ENCODE results near the gene VIPR2.

Gene VIPR2

DNA sequence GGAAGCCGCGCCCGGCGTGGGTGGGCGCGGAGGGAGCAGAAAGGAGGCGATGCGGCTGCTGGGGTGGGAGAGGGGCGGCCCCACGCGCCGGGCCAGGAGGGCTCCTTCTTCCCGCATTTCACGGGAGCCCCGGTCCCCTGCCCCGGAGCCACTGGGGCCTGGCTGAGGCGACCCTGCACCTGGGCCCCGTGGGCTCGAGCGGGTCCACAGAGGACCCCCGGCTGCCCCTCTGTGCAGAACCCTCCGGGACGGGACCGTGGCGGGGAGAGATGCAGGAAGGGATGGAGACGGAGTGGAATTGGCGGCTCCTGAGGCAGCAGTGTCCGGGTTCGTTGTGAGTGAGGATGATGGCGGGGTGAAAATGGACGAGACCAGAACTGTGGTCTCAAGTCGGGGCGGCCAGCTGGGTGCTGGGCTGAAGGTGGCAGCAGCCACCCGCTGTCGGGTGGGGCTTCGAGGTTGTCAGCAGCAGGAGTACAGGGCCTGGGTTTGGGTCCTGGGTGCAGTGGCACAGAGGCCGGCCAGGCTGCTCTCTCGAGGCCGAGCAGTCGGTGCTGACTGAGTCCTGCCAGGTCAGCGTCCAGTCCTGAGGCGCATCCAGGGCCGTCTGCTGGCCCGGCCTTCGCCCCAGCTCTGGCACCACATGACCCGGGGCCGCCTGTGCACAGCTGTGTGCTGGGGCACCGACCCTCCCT is 80.4 kb downstream of the VIPR2 start:
- FAIRE-seq: no peak

- FAIRE-seq: no peak
These were observed 81.4 kb downstream of the VIPR2 start for GRCh38 chr7:159063046-159063840.

DNA sequence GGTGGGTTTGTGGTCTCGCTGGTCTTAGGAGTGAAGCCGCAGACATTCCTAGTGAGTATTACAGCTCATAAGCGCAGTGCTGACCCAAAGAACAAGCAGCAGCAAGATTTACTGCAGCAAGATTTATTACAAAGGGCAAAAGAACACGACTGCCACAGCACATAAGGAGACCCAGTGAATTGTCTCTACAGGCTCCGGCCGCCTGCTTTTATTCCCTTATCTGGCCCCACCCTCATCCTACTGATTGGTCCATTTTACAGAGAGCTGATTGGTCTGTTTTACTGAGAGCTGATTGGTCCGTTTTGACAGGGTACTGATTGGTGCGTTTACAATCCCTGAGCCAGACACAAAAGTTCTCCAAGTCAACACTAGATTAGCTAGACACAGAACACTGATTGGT is 82.1 kb downstream of the VIPR2 start:
- FAIRE-seq: no peak

GRCh38 chr7:159061674-159062212 is 82.9 kb downstream of the VIPR2 start:
- FAIRE-seq: no peak

GRCh38 chr7:159061209-159061608 is 83.5 kb downstream of the VIPR2 start:
- no peak for FAIRE-seq

DNA sequence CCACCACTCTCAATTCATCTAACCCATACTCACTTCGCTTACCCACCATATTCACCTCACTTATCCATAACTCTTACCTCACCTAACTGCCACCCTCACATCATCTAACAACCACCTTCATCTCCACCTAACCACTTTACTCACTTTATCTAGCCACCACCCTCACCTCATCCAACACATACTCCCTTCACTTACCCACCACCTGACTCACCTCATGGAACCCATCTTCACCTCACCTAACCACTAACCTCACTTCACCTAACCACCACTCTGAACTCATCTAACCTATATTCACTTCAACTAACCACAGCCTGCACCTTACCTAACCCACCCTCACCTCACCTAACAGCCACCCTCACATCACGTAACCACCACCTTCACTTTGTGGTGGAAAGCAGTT is 84.2 kb downstream of the VIPR2 start:
- FAIRE-seq: no peak

DNA sequence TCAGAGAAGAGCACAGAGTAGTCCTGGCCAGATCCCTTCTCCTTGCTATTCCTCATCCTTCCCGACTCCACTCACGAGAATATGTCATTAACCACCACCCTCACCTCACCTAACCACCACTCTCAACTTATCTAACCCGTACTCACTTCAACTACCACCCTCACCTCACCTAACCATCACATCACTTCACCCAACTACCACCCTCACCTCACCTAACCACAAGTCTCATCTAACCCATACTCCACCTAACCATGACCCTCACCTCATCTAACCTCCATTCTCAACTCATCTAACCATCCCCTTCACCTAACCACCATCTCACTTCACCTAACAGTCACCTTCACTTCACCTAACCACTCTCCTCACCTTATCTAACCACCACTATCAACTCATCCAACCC is 85.0 kb downstream of the VIPR2 start:
- no peak for FAIRE-seq

GRCh38 chr7:159057647-159058046 is 87.0 kb downstream of the VIPR2 start:
- no peak for FAIRE-seq

- no peak for FAIRE-seq
These were observed 87.9 kb downstream of the VIPR2 start for GRCh38 chr7:159056737-159057136.

DNA sequence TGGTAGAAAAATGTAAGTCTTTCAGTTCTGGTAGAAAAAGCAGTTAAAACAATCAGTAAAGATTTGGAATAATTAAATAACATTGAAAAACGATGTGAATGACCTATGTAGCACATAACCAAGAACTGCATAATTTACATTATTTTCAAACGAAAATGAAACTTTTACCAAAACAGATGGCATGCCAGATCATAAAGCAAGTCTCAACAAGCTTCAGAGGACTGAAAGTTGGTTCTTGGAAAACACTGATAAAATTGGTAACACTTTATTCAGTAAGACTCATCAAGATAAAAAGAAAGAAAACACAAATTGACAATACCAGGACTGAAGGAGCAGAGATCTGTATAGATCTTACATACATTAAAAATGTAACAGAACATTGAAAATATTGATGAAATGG is 92.8 kb downstream of the VIPR2 start:
- FAIRE-seq: no peak

- FAIRE-seq: no peak
These were observed 94.0 kb downstream of the VIPR2 start for GRCh38 chr7:159050704-159051103.

DNA sequence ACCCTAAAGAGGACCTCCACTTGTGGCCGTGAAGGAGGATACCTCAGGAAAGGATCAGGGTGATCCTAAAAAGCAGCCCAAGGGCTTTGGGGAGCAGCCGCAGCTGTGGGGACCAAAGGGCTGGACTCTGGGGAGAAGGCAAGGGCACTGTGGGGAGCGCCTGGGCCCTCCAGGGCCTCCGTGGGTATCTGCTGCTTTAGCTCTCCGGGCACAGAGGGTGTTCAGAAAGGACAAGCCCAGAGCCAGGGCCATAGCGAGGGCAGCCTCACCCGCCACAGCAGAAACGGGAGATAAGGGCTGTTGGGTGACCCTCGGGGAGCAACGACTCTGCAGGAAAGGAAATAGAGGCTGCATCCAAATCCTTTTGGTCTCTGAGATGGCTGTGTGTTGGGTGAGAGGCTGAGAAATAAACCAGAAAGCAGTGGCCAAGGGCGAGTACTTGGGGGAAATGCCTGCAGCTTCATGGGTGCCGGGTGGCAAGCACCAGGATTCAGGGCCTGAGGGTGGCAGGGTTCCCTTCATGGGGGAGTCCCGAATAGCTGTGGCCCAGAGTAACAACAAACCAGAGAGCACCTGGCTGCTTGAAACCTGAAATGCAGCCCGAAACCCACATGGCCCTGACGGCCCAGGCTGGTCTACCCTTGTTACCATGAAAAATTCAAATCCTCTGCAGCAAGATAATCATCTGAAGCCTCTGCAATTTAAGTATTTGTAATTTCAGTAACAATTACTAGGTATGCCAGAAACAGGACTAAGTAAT is 95.2 kb downstream of the VIPR2 start:
- no peak for FAIRE-seq

DNA sequence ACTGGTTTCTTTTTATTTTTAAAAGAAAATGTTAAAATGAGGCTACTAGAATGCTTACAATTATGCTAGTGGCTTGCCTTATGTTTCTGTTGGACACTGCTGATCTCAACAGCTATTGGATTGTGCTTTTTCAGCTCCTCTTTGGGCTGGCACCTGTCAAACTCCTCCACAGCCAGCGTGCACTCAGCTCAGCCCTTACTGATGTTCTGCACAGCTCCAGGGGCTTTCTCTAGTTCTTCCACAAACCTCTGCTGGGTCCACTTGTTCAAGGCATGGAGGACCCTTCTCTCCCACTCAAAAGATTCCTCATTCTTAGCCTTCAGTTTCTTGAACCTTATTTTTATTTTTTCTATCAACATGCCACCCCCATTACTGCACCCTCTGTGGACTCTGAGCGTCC is 96.0 kb downstream of the VIPR2 start:
- no peak for FAIRE-seq

- no peak for FAIRE-seq
These were observed 97.1 kb downstream of the VIPR2 start for GRCh38 chr7:159047536-159047935.

DNA sequence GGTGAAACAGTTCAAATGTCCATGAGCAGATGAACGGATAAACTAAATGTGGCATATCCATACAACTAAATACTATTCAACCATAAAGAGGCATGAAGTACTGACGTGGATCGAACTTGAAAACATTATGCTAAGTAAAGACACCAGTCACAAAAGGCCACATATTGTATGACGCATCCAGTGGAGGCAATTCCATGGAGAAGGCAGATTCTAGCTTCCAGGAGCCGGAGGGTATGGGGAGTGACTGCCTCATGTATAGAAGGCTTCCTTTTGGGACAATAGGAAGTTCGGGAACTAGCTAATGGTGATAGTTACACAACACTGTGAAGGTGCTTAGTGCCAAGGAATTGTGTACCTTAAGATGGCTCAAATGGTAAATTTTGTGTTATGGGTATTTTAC is 98.4 kb downstream of the VIPR2 start:
- FAIRE-seq: no peak

DNA sequence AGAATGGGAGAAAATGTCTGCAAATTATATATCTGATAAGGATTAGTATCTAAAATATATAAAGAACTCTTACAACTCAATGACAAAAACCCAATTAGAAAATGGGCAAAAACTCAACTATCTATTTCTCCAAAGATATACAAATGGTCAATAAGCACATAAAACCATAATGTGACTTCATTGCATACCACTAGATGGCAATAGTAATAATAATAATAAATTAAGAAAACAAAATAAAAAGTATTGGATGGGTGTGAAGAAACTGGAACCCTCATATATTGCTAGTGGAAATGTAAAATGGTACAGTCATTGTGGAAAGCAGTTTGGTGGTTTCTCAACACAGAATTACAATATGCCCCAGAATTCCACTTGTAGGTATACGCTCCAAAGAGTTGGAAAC is 98.8 kb downstream of the VIPR2 start:
- no peak for FAIRE-seq

DNA sequence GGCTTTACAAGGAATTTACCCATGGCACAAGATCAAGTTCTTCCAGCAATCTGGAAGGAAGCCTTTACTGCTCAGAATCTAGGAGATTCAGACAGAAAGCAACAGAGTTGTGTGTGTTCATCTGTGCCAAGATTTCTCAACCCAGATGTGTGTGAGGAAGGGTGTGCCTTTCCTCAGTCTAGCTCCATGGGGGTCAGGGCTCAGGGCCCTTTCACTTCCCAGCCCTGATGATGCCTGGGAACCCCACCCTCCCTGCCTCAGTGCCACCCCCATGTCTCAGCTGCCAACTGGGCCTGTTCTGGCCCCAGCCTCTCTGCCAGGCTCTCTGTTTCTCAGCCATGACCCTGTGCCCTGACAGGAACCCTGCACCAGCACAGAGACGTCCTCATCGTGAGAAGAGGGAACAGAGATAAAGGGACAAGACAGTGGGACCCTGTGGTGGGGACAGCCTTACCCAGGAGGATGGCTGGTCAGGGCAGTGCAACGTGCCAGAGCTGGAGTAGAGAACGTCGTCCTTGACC is 102.0 kb downstream of the VIPR2 start:
- no peak for FAIRE-seq

DNA sequence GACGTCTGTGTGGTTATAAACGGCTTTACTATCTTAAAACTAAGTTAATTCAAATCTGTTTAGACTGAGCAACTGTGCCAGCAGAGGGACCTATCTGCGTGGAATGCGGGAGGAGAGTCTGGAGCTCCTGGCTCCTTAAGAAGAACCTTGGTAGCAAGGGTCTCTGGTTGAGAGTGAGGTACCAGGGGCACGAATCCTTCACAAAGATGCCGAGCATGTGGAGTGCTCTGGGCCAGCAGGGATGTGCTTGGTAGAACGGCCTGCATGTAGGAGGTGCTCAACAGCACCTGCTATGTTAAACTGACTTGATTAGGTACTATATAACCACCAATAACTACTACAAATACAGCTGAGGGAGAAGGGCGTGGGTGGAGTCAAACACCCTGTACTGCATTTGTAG is 102.6 kb downstream of the VIPR2 start:
- FAIRE-seq: no peak

GRCh38 chr7:159040912-159041711 is 103.6 kb downstream of the VIPR2 start:
- no peak for FAIRE-seq

DNA sequence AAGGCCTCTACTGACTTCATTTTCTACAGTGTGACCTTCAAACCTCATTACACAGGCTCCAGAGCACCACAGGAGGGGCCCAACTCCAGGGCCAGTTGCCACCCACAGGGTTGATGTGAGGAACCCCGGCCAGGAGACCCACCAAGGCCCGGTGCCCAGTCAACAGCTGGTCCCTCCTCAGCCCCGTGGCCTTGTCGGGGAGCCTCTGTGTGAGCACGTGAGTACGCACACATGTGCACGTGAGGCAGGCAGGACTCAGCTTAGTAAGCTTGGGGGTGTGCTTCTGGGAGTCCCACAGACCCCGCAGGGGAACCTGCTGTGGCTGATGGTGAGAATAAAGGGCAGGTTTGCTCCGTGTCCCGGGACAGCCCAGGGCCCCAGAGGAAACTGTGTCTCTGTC is 104.5 kb downstream of the VIPR2 start:
- no peak for FAIRE-seq

- no peak for FAIRE-seq
These were observed 105.0 kb downstream of the VIPR2 start for GRCh38 chr7:159039716-159040115.

- FAIRE-seq: no peak
These were observed 106.6 kb downstream of the VIPR2 start for GRCh38 chr7:159038066-159038465.

Data from endometrium (tissue), 2 donors.